HEK293T (cell line): ENCODE data around the gene RTP2.

ENCODE experiments used
- CTCF ChIA-PET: fragments of 350-600 bp; formaldehyde crosslinking; extraction: SDS; loops from one replicate; lab custom pipeline; 2021; ENCODE audit warnings: antibody characterized with exemption, inconsistent platforms; lab: Yijun Ruan, JAX
- POLR2A ChIA-PET: fragments of 350-600 bp; formaldehyde crosslinking; extraction: SDS; loops from one replicate; lab custom pipeline; 2020; ENCODE audit warnings: antibody characterized with exemption, inconsistent platforms; lab: Yijun Ruan, JAX
- DNase-seq: peaks from one replicate; pipeline ENCODE4 v3.0.0; 2012; ENCODE audit warnings: mixed read lengths; ENCODE audit errors: extremely low spot score
- ARNT ChIP-seq: fragments of 450-650 bp; IDR thresholded peaks from 2 replicates; pipeline ENCODE4 v1.6.1; 2017; ENCODE audit warnings: mild to moderate bottlenecking
- BHLHE40 ChIP-seq: fragments of 450-650 bp; IDR thresholded peaks from 2 replicates; pipeline ENCODE4 v1.6.1; 2016; ENCODE audit warnings: mild to moderate bottlenecking, moderate library complexity, borderline replicate concordance
- CTBP1 ChIP-seq: fragments of 450-650 bp; IDR thresholded peaks from 2 replicates; pipeline ENCODE4 v1.6.1; 2016; ENCODE audit warnings: borderline replicate concordance
- ELF4 ChIP-seq: fragments of 450-650 bp; IDR thresholded peaks from 2 replicates; pipeline ENCODE4 v1.6.1; 2017; ENCODE audit warnings: antibody characterized with exemption
- FOXA1 ChIP-seq: fragments of 450-650 bp; IDR thresholded peaks from 2 replicates; pipeline ENCODE4 v1.6.1; 2016; ENCODE audit warnings: mild to moderate bottlenecking
- FOXK2 ChIP-seq: fragments of 450-650 bp; IDR thresholded peaks from 2 replicates; pipeline ENCODE4 v1.6.1; 2016; ENCODE audit warnings: mild to moderate bottlenecking
- FOXM1 ChIP-seq: fragments of 450-650 bp; IDR thresholded peaks from 2 replicates; pipeline ENCODE4 v1.6.1; 2017; ENCODE audit warnings: mild to moderate bottlenecking, borderline replicate concordance
- HDGF ChIP-seq: fragments of 450-650 bp; IDR thresholded peaks from 2 replicates; pipeline ENCODE4 v1.6.1; 2017; ENCODE audit warnings: antibody characterized with exemption, borderline replicate concordance
- L3MBTL2 ChIP-seq: fragments of 450-650 bp; conservative IDR thresholded peaks from 2 replicates; pipeline ENCODE4 v1.6.1; 2016; ENCODE audit warnings: mild to moderate bottlenecking
- LEF1 ChIP-seq: fragments of 450-650 bp; IDR thresholded peaks from 2 replicates; pipeline ENCODE4 v1.6.1; 2017; ENCODE audit warnings: mild to moderate bottlenecking, borderline replicate concordance
- NFRKB ChIP-seq: fragments of 450-650 bp; IDR thresholded peaks from 2 replicates; pipeline ENCODE4 v1.6.1; 2016; ENCODE audit warnings: mild to moderate bottlenecking, moderate library complexity
- SP1 ChIP-seq: fragments of 450-650 bp; IDR thresholded peaks from 2 replicates; pipeline ENCODE4 v1.6.1; 2017
- SUZ12 ChIP-seq: fragments of 450-650 bp; IDR thresholded peaks from 2 replicates; pipeline ENCODE4 v1.6.1; 2016; ENCODE audit warnings: mild to moderate bottlenecking
- TARDBP ChIP-seq: fragments of 450-650 bp; IDR thresholded peaks from 2 replicates; pipeline ENCODE4 v1.6.1; 2016
- ZNF384 ChIP-seq: fragments of 450-650 bp; IDR thresholded peaks from 2 replicates; pipeline ENCODE4 v1.6.1; 2016
- TF ChIP-seq, protein P1 (sequence below): fragments of 450-650 bp; IDR thresholded peaks from 2 replicates; pipeline ENCODE4 v1.6.1; 2016

RTP2 gene

DNA sequence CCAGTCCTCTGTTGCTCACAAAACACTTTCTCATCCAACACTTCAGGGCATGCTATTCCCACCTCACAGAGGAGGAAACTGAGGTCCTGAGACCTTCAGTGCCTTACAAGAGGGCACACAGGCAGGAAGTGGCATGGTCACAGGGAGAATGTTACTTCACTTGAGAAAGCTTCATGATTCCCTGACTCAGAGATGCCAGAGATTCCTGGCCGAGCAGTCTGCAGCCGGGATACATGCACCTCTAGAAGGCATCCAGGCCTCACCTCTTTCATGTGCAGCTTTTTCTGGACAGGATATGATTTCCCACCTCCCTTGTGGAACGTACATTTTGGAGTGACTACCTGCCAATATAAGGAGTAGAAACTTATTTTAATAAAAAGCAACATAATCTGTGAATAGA is 29.3 kb downstream of the RTP2 start:
- POLR2A ChIA-PET: no interaction called here
- CTCF ChIA-PET: no interaction called here
- TF ChIP-seq L3MBTL2: no peak
- no peak for DNase-seq

DNA sequence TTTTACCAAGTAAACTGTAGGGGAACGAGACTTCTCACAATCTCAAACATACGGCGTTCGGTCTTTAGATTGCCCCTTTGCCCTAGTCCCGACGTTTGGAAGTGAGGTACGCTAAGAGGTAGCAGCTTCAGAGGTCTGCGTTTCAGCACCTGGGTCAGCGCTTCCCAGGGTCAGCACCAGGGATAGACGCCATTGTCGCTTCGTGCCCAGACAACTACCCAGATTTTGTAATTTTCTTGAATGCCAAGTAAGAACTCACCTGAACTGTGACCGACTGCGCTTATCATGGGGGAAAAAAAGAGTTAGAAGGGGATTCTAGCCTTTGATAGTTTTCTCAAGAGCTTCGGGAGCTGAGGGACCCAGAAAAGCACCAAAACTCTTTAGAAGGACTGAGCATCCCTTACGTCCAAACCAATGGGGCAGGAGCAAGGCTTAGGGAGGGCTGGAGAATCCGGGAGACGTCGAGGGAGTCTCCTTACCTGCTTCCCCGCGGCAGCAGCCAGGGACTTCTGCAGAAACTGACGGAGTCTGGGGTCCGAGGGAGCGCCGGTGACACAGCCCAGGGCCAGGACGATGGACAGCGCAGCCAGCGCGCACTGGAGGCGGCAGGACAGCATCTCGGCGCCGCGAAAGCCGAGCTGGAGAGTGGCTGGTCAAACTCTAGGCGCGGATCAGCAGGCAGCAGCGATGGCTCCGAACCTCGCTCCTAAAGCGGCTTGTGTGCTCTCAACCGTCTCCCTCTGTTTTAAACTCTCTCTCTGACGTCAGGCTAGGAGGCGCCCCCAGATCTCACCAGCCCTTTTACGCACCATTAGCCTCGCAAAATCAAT is 32.5 kb downstream of the RTP2 start, which contains the start of gene SST:
Gene SST (minus strand): TSS at position 720 of the 830 bp plus-strand sequence. CDS start 103 bp downstream, at position 617.
- DNase-seq: peak; percentile 20
- CTCF ChIA-PET: interaction anchor here (1.3 kb wide), 1 partner anchor 54 kb away, joined by 3 read pairs; no protein-coding TSS in a partner anchor
- TF ChIP-seq SP1 (no peak), SUZ12 (no peak), TARDBP (no peak), HDGF (no peak), ELF4 (no peak), FOXM1 (no peak), FOXA1 (no peak)
- TF ChIP-seq, protein P1, sequence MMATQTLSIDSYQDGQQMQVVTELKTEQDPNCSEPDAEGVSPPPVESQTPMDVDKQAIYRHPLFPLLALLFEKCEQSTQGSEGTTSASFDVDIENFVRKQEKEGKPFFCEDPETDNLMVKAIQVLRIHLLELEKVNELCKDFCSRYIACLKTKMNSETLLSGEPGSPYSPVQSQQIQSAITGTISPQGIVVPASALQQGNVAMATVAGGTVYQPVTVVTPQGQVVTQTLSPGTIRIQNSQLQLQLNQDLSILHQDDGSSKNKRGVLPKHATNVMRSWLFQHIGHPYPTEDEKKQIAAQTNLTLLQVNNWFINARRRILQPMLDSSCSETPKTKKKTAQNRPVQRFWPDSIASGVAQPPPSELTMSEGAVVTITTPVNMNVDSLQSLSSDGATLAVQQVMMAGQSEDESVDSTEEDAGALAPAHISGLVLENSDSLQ: no peak
- POLR2A ChIA-PET: no interaction called here

DNA sequence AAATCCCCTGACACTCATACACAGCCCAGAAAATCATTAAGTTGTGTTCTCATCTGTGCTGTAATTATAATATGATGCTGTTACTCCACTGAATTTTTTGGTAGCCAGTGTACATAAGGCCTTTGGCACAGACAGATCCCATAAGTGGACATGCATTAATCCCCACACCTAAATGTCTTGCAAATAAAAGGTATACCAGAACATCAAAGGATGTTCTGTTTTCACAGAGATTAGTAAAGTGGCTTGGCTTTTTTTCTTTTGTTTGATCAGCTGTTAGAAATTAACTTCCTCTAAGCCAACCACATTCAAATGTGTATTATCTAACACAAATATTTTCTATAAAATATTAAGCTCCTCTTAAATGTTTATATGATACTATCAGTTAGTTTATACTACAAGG is 34.8 kb downstream of the RTP2 start:
- no peak for DNase-seq
- POLR2A ChIA-PET: no interaction called here
- TF ChIP-seq NFRKB (no peak), FOXA1 (no peak), SP1 (no peak), FOXM1 (no peak)
- CTCF ChIA-PET: interaction anchor here (1.0 to 1.3 kb wide), 2 partner anchors 12 to 13 kb away, joined by 3 to 8 read pairs; no protein-coding TSS in a partner anchor

DNA sequence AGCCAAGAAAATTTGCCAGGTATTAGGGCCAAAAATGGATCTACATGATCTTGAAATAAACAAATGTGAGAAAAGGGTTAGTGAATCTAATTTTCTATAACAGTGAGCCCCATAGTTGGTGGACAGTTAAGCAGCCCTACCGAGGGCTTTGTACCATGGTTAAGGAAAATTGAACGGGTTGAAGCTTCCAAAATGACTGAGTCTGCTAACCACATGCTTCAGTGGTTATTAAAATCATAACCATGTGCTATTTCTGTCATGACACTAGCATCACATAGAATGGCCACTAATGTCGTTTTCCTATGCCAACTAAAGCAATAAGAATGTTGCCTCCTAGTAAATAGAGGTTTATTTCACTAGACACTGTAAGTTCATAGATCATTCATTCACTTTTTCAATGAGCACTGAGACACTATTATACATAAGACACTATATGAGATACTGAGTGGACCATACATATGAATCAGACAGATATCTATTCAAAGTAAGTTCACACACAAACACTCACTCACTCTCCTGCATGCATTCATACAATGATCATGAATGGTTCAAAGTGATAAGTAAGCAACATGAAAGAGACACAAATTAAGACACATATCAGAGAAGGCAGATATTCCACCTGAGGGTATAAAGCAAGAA is 36.5 kb downstream of the RTP2 start:
- ChIA-PET CTCF (no interaction called here), POLR2A (no interaction called here)
- TF ChIP-seq FOXA1 (no peak), BHLHE40 (no peak), NFRKB (no peak), ELF4 (no peak), L3MBTL2 (no peak), ZNF384 (no peak), SP1 (no peak), LEF1 (no peak), ARNT (no peak), HDGF (no peak), FOXK2 (no peak), TARDBP (no peak), SUZ12 (no peak), CTBP1 (no peak)
- TF ChIP-seq, protein P1: no peak
- no peak for DNase-seq

DNA sequence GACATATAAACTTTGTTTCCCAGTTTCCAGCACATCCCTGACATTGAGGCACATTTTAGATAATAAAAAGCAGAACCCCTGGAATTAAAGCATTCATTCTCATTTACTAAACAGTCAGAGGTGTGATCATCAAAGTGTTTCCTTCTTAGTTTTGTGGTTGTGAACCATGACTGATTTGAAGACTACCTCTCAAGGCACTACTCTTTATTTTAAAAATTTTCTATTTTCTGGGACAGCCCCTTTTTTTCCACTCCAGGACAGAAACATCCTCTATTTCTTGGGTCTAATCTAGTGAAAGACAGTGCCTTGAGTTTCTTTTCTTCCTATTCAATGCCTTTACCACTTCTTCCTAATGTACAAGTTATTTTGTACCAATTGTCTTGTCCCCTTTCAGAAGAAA is 37.3 kb downstream of the RTP2 start:
- DNase-seq: no peak
- TF ChIP-seq NFRKB (no peak), ELF4 (no peak), FOXK2 (no peak), LEF1 (no peak)
- ChIA-PET POLR2A (no interaction called here), CTCF (no interaction called here)

DNA sequence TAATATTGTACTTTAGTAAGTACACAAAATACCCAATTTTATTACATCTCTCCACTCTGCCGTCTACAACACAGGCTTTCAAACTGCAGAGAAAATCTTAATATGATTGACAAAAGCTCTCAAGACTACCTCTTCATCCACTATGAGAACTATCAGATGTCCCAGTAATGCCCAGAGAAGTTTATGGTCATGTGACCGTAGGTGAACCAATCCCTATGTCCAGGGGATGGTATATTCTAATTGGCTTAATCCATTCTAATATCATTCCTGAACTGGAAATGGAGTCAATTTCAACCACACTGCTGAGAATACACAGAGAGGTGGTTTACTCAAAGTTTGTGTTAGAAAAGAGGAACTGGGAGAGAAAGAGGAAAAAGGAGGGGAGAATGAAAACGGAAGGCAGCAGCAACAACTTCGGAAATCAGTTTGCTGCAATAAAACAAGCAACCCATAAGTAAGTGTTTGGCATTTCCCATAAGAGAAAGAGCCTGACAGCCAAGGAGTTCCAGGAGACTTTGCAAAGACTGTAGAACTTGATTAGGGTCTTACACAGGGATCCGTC is 39.4 kb downstream of the RTP2 start:
- POLR2A ChIA-PET: no interaction called here
- DNase-seq: no peak
- TF ChIP-seq FOXM1 (no peak), NFRKB (no peak), LEF1 (no peak), BHLHE40 (no peak), SP1 (no peak), HDGF (no peak)
- TF ChIP-seq, protein P1: no peak
- CTCF ChIA-PET: interaction anchor here (1.8 kb wide), 1 partner anchor 17 kb away, joined by 3 read pairs; no protein-coding TSS in a partner anchor
